Hepatocyte (in vitro differentiated cells): Measurements from ENCODE around the gene PYGL.

Experiments
- CTCF ChIP-seq: fragments of 200-600 bp; sonication (generic); IDR thresholded peaks from 2 replicates; pipeline ENCODE4 v1.5.1; 2016; ENCODE audit warnings: antibody characterized with exemption, mild to moderate bottlenecking; ENCODE audit not compliant: poor library complexity
- EZH2 ChIP-seq: fragments of 200-600 bp; sonication (generic); IDR thresholded peaks from 2 replicates; pipeline ENCODE4 v1.6.1; 2016; ENCODE audit warnings: antibody characterized with exemption, mild to moderate bottlenecking, borderline replicate concordance

- TF ChIP-seq CTCF, result no peak
- peak; percentile 89 for TF ChIP-seq EZH2
Measured at GRCh38 chr14:50871914-50872732, 72.2 kb downstream of the PYGL start, which contains the start of gene ABHD12B.
